SK-N-SH treated with all-trans-retinoic acid at 6 μM for 48 hours (cell line): Measurements from ENCODE around the gene GRM4.

Source experiments
- CREB5 ChIP-seq: fragments of 250-450 bp; sonication (Bioruptor Pico); IDR thresholded peaks from 2 replicates; pipeline ENCODE4 v1.5.1; 2020; ENCODE audit warnings: low read depth, mild to moderate bottlenecking, moderate library complexity
- CSDC2 ChIP-seq: fragments of 250-450 bp; sonication (Bioruptor Pico); IDR thresholded peaks from 2 replicates; pipeline ENCODE4 v1.5.0; 2020; ENCODE audit warnings: mild to moderate bottlenecking, moderate library complexity
- ESRRG ChIP-seq: fragments of 250-450 bp; sonication (Bioruptor Pico); IDR thresholded peaks from 2 replicates; pipeline ENCODE4 v1.6.1; 2021; ENCODE audit warnings: mild to moderate bottlenecking
- ISL1 ChIP-seq: fragments of 250-450 bp; sonication (Bioruptor Pico); IDR thresholded peaks from 2 replicates; pipeline ENCODE4 v2.1.2; 2022; ENCODE audit warnings: mild to moderate bottlenecking, moderate library complexity
- OSR1 ChIP-seq: fragments of 250-450 bp; sonication (Bioruptor Pico); IDR thresholded peaks from 2 replicates; pipeline ENCODE4 v1.8.0; 2022; ENCODE audit warnings: moderate library complexity, mild to moderate bottlenecking, inconsistent platforms
- PATZ1 ChIP-seq: fragments of 250-450 bp; sonication (Bioruptor Pico); IDR thresholded peaks from 2 replicates; pipeline ENCODE4 v1.8.0; 2020; ENCODE audit warnings: mild to moderate bottlenecking, moderate library complexity, borderline replicate concordance
- TCF4 ChIP-seq: fragments of 250-450 bp; sonication (Bioruptor Pico); IDR thresholded peaks from 2 replicates; pipeline ENCODE4 v1.8.0; 2021; ENCODE audit warnings: mild to moderate bottlenecking, moderate library complexity, borderline replicate concordance
- ZNF8 ChIP-seq: fragments of 450-650 bp; formaldehyde crosslinking; IDR thresholded peaks from 2 replicates; pipeline ENCODE4 v1.5.0; 2020; ENCODE audit warnings: mild to moderate bottlenecking, moderate library complexity

GRCh38 chr6:34032856-34033255 is 113.0 kb downstream of the GRM4 start:
- TF ChIP-seq PATZ1 (CRISPR knock-in tag) (no peak), CSDC2 (CRISPR knock-in tag) (no peak), TCF4 (CRISPR knock-in tag) (no peak), ISL1 (CRISPR knock-in tag) (no peak), ESRRG (CRISPR knock-in tag) (no peak), OSR1 (CRISPR knock-in tag) (no peak), CREB5 (CRISPR knock-in tag) (no peak), ZNF8 (CRISPR knock-in tag) (no peak)
